Body of pancreas (tissue), 4 donors: ENCODE measurements around the gene SLC22A17.

Source experiments
- CTCF ChIP-seq, 7 experiments: fragments of 450-650 bp in 4 of 7; fragments of 200-600 bp in 3 of 7; sonication (generic) in 3 of 7; IDR thresholded peaks; one replicate each; pipeline ENCODE4 v1.5.1; 2016 to 2019; ENCODE audit warnings: antibody characterized with exemption in 7 of 7
- POLR2A ChIP-seq, 3 donors: fragments of 450-650 bp; IDR thresholded peaks; one replicate each; pipeline ENCODE4 v1.6.1; 2016; ENCODE audit warnings: antibody characterized with exemption in 3 of 3, mild to moderate bottlenecking in 2 of 3

- no peak for TF ChIP-seq CTCF (IDR thresholded peaks at IDR 0.05)
- TF ChIP-seq POLR2A (IDR thresholded peaks at IDR 0.05): no peak
Measured at GRCh38 chr14:23370221-23370620, 17.5 kb upstream of the SLC22A17 start.
